ENCODE results near the gene PPP1R9B. TPM values are rescaled to one million over a fixed set of nuclear protein-coding genes. Genes with fewer than 3 reads are reported as not detected.

The PPP1R9B gene
- total and polyA plus RNA-seq, 2 experiments from 2014 or later, result 5.1 to 26.2 TPM

DNA sequence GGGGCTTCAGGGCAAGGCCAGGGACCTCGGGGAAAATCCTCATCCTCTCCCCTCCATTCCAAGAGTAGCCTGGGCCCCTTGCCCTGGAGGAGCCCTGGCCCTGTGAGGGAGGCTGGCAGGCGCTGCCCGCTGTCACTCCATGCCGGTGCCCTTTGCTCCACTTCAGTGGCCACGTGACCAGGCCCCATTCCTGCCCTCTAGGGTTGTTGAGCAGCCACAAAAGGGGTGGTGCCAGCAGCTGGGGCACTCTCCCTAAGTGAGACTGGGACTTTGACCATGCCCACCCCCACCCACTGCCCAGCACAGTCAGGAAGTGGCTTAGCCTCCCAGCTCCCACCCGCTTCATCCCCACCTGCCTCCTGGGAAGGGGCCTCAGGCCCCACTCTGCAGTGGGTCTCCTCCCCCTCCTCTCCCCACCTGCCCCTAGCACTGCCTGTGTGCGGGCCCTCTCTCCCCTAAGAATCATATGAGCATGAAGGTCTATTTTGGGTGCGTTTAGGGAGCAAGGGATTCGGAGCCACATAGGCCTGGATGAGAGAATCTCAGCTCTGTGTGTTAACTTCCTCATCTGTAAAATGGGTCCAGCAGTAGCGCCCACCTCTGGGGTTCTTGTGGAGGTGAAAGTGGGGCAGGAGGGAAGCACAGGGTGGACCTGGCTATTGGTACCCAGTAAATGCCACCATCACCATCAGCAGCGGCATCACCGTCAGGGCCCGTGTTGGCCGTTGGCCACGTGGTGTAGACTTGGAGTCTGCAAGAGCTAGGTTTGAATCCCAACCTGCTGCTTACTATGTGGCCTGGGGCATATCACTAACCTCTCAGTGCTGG lies 48.1 kb downstream of the PPP1R9B start:
- H3K4me1 ChIP-seq (ENCODE audit: insufficient read depth), result peaks cover 27% of the 10 kb centered on the region
- no peak for TF ChIP-seq EZH2 (IDR thresholded peaks at IDR 0.05; ENCODE audit: borderline replicate concordance)
- TF ChIP-seq, protein P1, sequence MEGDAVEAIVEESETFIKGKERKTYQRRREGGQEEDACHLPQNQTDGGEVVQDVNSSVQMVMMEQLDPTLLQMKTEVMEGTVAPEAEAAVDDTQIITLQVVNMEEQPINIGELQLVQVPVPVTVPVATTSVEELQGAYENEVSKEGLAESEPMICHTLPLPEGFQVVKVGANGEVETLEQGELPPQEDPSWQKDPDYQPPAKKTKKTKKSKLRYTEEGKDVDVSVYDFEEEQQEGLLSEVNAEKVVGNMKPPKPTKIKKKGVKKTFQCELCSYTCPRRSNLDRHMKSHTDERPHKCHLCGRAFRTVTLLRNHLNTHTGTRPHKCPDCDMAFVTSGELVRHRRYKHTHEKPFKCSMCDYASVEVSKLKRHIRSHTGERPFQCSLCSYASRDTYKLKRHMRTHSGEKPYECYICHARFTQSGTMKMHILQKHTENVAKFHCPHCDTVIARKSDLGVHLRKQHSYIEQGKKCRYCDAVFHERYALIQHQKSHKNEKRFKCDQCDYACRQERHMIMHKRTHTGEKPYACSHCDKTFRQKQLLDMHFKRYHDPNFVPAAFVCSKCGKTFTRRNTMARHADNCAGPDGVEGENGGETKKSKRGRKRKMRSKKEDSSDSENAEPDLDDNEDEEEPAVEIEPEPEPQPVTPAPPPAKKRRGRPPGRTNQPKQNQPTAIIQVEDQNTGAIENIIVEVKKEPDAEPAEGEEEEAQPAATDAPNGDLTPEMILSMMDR (IDR thresholded peaks at IDR 0.05; ENCODE audit: poor library complexity), result no peak
- TF ChIP-seq EZH2phosphoT487 (IDR thresholded peaks at IDR 0.05; ENCODE audit: low read depth, severe bottlenecking, unreplicated experiment), result no peak
- no peaks in the 10 kb centered on the region for H3K36me3 ChIP-seq (replicated peaks; ENCODE audit: insufficient read depth, low read depth)
- H4K20me1 ChIP-seq (ENCODE audit: insufficient read depth, poor library complexity, severe bottlenecking), result no peaks in the 10 kb centered on the region
- H3K4me2 ChIP-seq, result peak overlapping the region; percentile 73
- H3K27me3 ChIP-seq, result no peaks in the 10 kb centered on the region
- H3K27ac ChIP-seq, result peak overlapping the region; percentile 90
- DNase-seq (ENCODE audit: low spot score), result peak; percentile 83
- H3K79me2 ChIP-seq, result no peaks in the 10 kb centered on the region
- WGBS (ENCODE audit: low lambda C conversion rate, missing lambda C conversion rate), result 73% methylated on average over 14 of the region's 15 CpGs
- no peak overlapping the region for H2AFZ ChIP-seq
- H3K9me2 ChIP-seq (replicated peaks; ENCODE audit: insufficient read depth), result no peaks in the 10 kb centered on the region
- H3K4me3 ChIP-seq, result no peak overlapping the region
- no peaks in the 10 kb centered on the region for H3K9me3 ChIP-seq (ENCODE audit: low read depth)

DNA sequence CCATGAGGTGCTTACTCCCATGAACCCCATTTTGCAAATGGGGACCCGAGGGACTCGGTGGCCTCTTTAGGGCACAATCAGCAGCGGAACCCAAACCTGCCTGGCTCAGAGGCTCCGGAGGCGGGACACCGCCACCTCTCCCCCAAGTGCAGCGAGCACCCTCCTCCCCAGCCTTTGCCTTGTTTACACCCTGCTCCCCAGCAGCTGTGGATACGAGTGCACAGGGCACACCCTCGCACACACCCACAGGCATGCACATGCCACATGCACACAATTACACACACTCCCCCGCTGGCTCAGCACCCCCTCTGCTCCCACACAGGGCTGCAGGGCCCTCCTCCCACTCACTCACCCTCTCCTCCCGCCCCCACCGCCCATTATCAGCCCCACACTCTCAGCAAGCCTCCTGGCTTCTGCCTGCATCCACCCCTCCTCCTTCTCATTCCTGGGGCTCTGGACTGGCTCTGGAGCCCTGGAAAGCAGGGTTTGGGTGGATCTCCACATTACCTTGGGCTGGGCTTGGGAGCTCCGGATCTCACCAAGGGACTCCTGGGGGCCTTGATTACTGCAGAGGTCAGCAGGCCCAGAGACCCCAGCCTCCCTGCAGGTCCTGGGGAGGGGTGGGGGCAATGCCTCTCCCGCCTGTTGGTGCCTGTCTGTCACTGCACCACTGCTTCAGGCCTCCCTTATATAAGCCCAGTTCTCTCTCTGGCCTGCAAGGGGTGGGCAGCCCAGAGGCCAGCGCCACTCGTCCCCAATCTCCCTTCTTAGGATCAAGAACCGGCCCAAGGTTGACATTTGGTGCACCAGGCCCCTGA lies 48.9 kb downstream of the PPP1R9B start:
- DNase-seq (ENCODE audit: low spot score), result peak; percentile 75
- no peaks in the 10 kb centered on the region for H3K9me2 ChIP-seq (replicated peaks; ENCODE audit: insufficient read depth)
- no peak overlapping the region for H2AFZ ChIP-seq
- WGBS (ENCODE audit: low lambda C conversion rate, missing lambda C conversion rate), result 38% methylated on average over 14 of the region's 17 CpGs
- peak overlapping the region; percentile 73 for H3K4me2 ChIP-seq
- H3K36me3 ChIP-seq (replicated peaks; ENCODE audit: insufficient read depth, low read depth), result no peaks in the 10 kb centered on the region
- H3K9me3 ChIP-seq (ENCODE audit: low read depth), result no peaks in the 10 kb centered on the region
- peaks cover 1% of the 10 kb centered on the region for H3K79me2 ChIP-seq
- no peak for TF ChIP-seq EZH2 (IDR thresholded peaks at IDR 0.05; ENCODE audit: borderline replicate concordance)
- TF ChIP-seq, protein P1 (IDR thresholded peaks at IDR 0.05; ENCODE audit: poor library complexity), result no peak
- TF ChIP-seq EZH2phosphoT487 (IDR thresholded peaks at IDR 0.05; ENCODE audit: low read depth, severe bottlenecking, unreplicated experiment), result no peak
- no peaks in the 10 kb centered on the region for H3K27me3 ChIP-seq
- no peaks in the 10 kb centered on the region for H4K20me1 ChIP-seq (ENCODE audit: insufficient read depth, poor library complexity, severe bottlenecking)
- peaks cover 27% of the 10 kb centered on the region for H3K4me1 ChIP-seq (ENCODE audit: insufficient read depth)
- H3K27ac ChIP-seq, result peak overlapping the region; percentile 90
- no peak overlapping the region for H3K4me3 ChIP-seq

DNA sequence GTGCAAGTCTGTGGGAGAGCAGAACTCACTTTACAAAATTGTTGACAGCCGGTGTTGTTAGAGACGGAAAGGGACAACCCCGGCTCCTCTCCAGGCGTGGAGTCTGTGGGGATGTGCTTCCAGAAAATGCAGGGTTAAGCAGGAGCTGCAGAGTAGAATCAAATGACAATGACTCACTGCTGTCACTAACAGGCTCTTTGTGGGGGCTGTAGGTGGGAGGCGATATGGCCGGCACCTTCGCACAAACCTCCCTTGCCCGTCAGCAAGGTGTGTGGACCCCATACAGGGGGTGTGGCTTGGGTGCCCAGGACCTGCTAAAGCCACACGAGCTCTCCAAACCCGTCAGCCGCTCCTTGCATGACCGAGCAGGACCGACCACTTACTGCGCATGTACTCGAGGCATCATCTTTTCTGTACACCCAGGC lies 49.5 kb downstream of the PPP1R9B start:
- TF ChIP-seq EZH2 (IDR thresholded peaks at IDR 0.05; ENCODE audit: borderline replicate concordance) (no peak), EZH2phosphoT487 (IDR thresholded peaks at IDR 0.05; ENCODE audit: low read depth, severe bottlenecking, unreplicated experiment) (no peak)
- TF ChIP-seq, protein P1 (IDR thresholded peaks at IDR 0.05; ENCODE audit: poor library complexity), result no peak
- Histone ChIP-seq H3K4me2 (peak overlapping the region; percentile 73), H3K27ac (peak overlapping the region; percentile 90), H3K9me2 (replicated peaks; ENCODE audit: insufficient read depth) (no peaks in the 10 kb centered on the region), H2AFZ (no peak overlapping the region), H3K9me3 (ENCODE audit: low read depth) (no peaks in the 10 kb centered on the region), H3K36me3 (replicated peaks; ENCODE audit: insufficient read depth, low read depth) (no peaks in the 10 kb centered on the region), H3K4me1 (ENCODE audit: insufficient read depth) (peaks cover 34% of the 10 kb centered on the region), H3K79me2 (peaks cover 8% of the 10 kb centered on the region), H3K27me3 (no peaks in the 10 kb centered on the region), H3K4me3 (no peak overlapping the region), H4K20me1 (ENCODE audit: insufficient read depth, poor library complexity, severe bottlenecking) (no peaks in the 10 kb centered on the region)
- WGBS (ENCODE audit: low lambda C conversion rate, missing lambda C conversion rate), result 24% methylated on average over 15 of the region's 15 CpGs
- peak; percentile 52 for DNase-seq (ENCODE audit: low spot score)

Data from hepatocyte (in vitro differentiated cells).